Testis (tissue), 2 donors: ENCODE data around the gene RAB11A.

Source experiments
- POLR2A ChIP-seq: fragments of 450-650 bp; IDR thresholded peaks from one replicate; pipeline ENCODE4 v1.6.1; 2017; ENCODE audit warnings: antibody characterized with exemption, mild to moderate bottlenecking, moderate library complexity
- TF ChIP-seq, protein P1 (sequence below), 3 experiments: fragments of 450-650 bp in 2 of 3; fragments of 200-600 bp in 1 of 3; sonication (generic) in 1 of 3; IDR thresholded peaks; one replicate each; pipeline ENCODE4 v1.5.1; 2016 to 2019; ENCODE audit warnings: antibody characterized with exemption in 3 of 3, mild to moderate bottlenecking in 2 of 3, moderate library complexity in 1 of 3

DNA sequence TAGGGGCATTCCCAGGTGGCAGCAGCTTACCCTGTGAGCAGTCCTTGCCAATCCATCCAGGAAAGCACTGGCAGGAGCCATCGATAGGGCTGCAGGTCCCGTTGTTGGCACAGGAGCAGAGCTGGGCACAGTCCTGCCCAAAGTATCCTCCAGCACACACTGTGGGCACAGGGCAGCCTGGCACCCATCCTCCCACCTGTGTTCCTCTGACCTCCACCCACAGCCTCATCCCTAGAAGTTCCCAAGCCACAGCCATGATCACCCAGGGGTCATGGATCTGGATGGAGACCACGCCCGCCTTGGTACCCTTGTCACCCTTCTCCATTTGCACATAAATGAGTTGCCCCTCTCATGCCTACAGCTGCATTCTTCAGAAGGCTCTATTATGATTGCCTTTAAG is 48.6 kb downstream of the RAB11A start:
- TF ChIP-seq, protein P1, sequence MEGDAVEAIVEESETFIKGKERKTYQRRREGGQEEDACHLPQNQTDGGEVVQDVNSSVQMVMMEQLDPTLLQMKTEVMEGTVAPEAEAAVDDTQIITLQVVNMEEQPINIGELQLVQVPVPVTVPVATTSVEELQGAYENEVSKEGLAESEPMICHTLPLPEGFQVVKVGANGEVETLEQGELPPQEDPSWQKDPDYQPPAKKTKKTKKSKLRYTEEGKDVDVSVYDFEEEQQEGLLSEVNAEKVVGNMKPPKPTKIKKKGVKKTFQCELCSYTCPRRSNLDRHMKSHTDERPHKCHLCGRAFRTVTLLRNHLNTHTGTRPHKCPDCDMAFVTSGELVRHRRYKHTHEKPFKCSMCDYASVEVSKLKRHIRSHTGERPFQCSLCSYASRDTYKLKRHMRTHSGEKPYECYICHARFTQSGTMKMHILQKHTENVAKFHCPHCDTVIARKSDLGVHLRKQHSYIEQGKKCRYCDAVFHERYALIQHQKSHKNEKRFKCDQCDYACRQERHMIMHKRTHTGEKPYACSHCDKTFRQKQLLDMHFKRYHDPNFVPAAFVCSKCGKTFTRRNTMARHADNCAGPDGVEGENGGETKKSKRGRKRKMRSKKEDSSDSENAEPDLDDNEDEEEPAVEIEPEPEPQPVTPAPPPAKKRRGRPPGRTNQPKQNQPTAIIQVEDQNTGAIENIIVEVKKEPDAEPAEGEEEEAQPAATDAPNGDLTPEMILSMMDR (IDR thresholded peaks at IDR 0.05): no peak
- TF ChIP-seq POLR2A: no peak
